K562 (cell line): ENCODE measurements around the gene BLCAP. TPM values are rescaled to one million over a fixed set of nuclear protein-coding genes. Genes with fewer than 3 reads are reported as not detected.

Experiments
- ESRRB ChIP-seq: fragments of 250-450 bp; sonication (Bioruptor Pico); IDR thresholded peaks from 2 replicates; pipeline ENCODE4 v1.5.0; 2020; ENCODE audit warnings: mild to moderate bottlenecking, moderate library complexity, borderline replicate concordance
- NR4A1 ChIP-seq, 2 experiments: fragments of 250-450 bp in 1 of 2; fragments of 450-650 bp in 1 of 2; sonication (Bioruptor Pico) in 1 of 2; IDR thresholded peaks; 2 replicates each; pipeline versions ENCODE4 v1.4.0 to v1.6.1; 2016 to 2020; ENCODE audit warnings: mild to moderate bottlenecking in 2 of 2, missing compliant biosample characterization in 1 of 2, missing genetic modification characterization in 1 of 2, moderate library complexity in 1 of 2
- PBX2 ChIP-seq, 2 experiments: IDR thresholded peaks in 1 of 2; conservative IDR thresholded peaks in 1 of 2; 2 replicates each; pipeline ENCODE4 v1.6.1; 2016; ENCODE audit warnings: low read depth in 2 of 2, mild to moderate bottlenecking in 1 of 2, missing compliant biosample characterization in 1 of 2, missing genetic modification characterization in 1 of 2, moderate library complexity in 1 of 2
- PTTG1 ChIP-seq: fragments of 450-650 bp; IDR thresholded peaks from 2 replicates; pipeline ENCODE4 v1.6.1; 2016; ENCODE audit warnings: low read depth, mild to moderate bottlenecking, missing genetic modification characterization, missing compliant biosample characterization
- polyA plus RNA-seq, 8 experiments: library from polyadenylated mRNA; depleted of rRNA in 4 of 8; stranded (reverse) in 5 of 8; unstranded in 3 of 8; fragments of >200 nt; fragmentation: Nextera tagmentation in 2 of 8; fragmentation: Illumina TruSeq in 1 of 8; extraction: Ambion mirVana in 2 of 8; extraction: Trizol in 1 of 8; gene quantifications; 2 replicates each; pipeline versions ENCODE4 v1.2.1 to v1.2.3, GENCODE V29; 2011 to 2014; ENCODE audit warnings: inconsistent platforms in 1 of 8, missing spikeins in 1 of 8
- total RNA-seq, 7 experiments: library from RNA; depleted of rRNA in 6 of 7; stranded (reverse); fragments of >200 nt in 6 of 7; fragmentation: Illumina TruSeq in 2 of 7; extraction: Trizol in 2 of 7; gene quantifications; 2 replicates each; pipeline versions ENCODE4 v1.2.1 to v1.2.3, GENCODE V29; 2011 to 2021; ENCODE audit warnings: low replicate concordance in 1 of 7
- TF ChIP-seq, protein P1 (sequence below): fragments of 450-650 bp; formaldehyde crosslinking; IDR thresholded peaks from 2 replicates; pipeline ENCODE4 v1.4.0; 2020; ENCODE audit warnings: mild to moderate bottlenecking, moderate library complexity
- TF ChIP-seq, protein P2 (sequence below): fragments of 450-650 bp; IDR thresholded peaks from 2 replicates; pipeline ENCODE4 v1.6.1; 2016

The BLCAP gene
- total and polyA plus RNA-seq, 9 of the 15 experiments (the other 6 are each of a cell fraction or from before 2014, with no cell fraction given) = 16.9 to 41.5 (median 27.6) TPM

GRCh38 chr20:37560629-37561028, 33.0 kb upstream of the BLCAP start (continued):
- TF ChIP-seq PBX2 (CRISPR knock-in tag; IDR thresholded peaks at IDR 0.05; ENCODE audit: low read depth) = no peak
- no peak for TF ChIP-seq PBX2 (tag; conservative IDR thresholded peaks at IDR 0.05; ENCODE audit: low read depth)
- TF ChIP-seq, protein P1, sequence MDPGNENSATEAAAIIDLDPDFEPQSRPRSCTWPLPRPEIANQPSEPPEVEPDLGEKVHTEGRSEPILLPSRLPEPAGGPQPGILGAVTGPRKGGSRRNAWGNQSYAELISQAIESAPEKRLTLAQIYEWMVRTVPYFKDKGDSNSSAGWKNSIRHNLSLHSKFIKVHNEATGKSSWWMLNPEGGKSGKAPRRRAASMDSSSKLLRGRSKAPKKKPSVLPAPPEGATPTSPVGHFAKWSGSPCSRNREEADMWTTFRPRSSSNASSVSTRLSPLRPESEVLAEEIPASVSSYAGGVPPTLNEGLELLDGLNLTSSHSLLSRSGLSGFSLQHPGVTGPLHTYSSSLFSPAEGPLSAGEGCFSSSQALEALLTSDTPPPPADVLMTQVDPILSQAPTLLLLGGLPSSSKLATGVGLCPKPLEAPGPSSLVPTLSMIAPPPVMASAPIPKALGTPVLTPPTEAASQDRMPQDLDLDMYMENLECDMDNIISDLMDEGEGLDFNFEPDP (CRISPR knock-in tag) = no peak
- TF ChIP-seq, protein P2, sequence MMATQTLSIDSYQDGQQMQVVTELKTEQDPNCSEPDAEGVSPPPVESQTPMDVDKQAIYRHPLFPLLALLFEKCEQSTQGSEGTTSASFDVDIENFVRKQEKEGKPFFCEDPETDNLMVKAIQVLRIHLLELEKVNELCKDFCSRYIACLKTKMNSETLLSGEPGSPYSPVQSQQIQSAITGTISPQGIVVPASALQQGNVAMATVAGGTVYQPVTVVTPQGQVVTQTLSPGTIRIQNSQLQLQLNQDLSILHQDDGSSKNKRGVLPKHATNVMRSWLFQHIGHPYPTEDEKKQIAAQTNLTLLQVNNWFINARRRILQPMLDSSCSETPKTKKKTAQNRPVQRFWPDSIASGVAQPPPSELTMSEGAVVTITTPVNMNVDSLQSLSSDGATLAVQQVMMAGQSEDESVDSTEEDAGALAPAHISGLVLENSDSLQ = no peak
- no peak for TF ChIP-seq PTTG1 (tag)
- no peak for TF ChIP-seq ESRRB (CRISPR knock-in tag)
- no peak for TF ChIP-seq NR4A1 (CRISPR knock-in tag; IDR thresholded peaks at IDR 0.05)
- TF ChIP-seq NR4A1 (tag; IDR thresholded peaks at IDR 0.05) = peak; percentile 77
